AG09319 (cell line): ENCODE measurements around the gene NLRP11.

Source experiments
- DNase-seq: peaks from one replicate; pipeline ENCODE4 v3.0.0-alpha.2; 2010; ENCODE audit warnings: low read depth; ENCODE audit errors: extremely low read depth
- TF ChIP-seq, protein P1 (sequence below): IDR thresholded peaks from 2 replicates; pipeline ENCODE4 v1.5.1; 2011; ENCODE audit warnings: low read depth, mild to moderate bottlenecking, inconsistent platforms, low read length, moderate library complexity

Gene NLRP11

DNA sequence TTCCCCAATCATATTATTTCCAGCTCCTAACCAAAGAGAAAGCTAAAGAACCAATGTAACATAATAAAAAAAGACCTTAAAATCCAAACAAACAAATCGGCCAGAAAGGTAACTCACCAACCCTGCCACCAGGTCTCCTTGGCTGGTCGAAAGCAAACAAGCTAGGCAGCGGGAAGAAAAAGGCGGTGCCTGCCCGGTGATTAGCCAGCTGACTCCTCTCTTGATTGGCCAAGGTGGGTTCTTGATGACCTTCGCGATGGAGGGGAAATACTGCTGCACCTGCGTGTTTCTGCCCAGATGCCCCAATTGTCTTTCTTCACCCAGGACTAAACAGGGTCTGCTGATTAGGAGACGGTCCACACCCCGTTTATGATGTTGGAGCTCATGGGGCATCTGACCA lies at the start of gene NLRP11:
NLRP11 (minus strand) TSS at position 154 of the 400 bp plus-strand sequence. CDS start 13,825 bp downstream, outside the sequence.
- no peak for DNase-seq
- TF ChIP-seq, protein P1, sequence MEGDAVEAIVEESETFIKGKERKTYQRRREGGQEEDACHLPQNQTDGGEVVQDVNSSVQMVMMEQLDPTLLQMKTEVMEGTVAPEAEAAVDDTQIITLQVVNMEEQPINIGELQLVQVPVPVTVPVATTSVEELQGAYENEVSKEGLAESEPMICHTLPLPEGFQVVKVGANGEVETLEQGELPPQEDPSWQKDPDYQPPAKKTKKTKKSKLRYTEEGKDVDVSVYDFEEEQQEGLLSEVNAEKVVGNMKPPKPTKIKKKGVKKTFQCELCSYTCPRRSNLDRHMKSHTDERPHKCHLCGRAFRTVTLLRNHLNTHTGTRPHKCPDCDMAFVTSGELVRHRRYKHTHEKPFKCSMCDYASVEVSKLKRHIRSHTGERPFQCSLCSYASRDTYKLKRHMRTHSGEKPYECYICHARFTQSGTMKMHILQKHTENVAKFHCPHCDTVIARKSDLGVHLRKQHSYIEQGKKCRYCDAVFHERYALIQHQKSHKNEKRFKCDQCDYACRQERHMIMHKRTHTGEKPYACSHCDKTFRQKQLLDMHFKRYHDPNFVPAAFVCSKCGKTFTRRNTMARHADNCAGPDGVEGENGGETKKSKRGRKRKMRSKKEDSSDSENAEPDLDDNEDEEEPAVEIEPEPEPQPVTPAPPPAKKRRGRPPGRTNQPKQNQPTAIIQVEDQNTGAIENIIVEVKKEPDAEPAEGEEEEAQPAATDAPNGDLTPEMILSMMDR, result no peak

DNA sequence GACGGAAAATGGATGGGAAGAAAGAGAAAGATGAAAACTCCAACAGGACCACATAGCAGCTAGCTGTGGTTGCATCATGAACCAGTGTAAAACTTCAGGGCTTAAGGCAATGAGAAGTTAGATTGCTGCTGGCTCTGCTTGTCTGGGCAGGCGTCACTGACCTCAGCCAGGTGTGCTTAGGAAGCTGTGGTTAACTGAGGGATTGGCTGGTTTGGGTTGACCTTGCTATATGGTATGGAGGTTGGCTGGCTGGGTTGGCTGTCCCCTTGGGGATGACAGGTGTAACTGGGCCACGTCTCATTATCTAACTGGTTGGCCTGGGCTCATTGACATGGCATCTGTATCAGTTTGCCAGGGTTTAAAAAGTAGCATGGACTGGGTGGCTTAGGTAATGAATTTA lies 45.4 kb upstream of the NLRP11 start:
- DNase-seq, result no peak
- TF ChIP-seq, protein P1, result no peak

DNA sequence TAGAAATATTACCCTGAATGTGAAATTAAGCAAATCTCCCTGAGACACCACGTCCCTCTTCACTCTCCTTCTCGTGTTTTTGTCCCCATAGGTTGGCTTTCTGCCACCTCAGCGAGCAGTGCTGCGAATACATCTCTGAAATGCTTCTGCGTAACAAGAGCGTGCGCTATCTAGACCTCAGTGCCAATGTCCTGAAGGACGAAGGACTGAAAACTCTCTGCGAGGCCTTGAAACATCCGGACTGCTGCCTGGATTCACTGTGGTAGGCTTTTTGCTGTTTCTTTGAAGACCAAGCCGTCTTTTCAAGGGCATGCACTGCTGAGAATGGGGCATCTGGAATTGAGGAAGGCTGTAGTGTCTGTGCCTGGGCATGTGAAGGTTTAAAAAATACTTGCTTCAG lies 38.9 kb upstream of the NLRP11 start:
- TF ChIP-seq, protein P1, result no peak
- DNase-seq, result no peak

DNA sequence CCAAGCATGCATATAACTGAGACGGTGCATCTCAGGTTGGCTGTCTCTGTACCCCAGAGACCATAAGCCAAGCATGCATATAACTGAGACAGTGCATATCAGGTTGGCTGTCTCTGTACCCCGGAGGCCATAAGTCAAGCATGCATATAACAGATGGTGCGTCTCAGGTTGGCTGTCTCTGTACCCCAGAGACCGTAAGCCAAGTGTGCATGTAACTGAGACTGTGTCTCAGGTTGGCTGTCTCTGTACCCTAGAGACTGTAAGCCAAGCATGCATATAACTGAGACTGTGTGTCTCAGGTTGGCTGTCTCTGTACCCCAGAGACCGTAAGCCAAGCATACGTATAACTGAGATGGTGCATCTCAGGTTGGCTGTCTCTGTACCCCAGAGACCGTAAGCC lies 35.3 kb upstream of the NLRP11 start:
- TF ChIP-seq, protein P1, result no peak
- no peak for DNase-seq

DNA sequence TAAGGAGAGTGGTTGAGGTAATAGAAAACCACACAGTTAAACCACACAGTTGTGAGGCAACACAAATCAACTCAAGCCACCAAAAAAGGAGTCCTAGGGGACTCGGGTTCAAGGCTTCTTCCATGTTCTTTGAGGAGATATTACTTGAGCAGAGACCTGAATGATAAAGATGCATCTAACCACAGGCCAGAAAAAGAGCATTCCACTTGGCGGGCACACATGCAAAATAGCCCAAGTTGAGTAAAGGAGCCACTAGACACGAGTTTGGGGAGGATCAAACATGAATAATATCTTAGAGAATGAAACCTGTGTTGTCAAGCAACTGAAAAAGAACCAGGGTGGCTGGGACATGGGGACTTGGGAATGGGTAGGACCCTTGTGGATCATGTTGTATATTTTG lies 34.7 kb upstream of the NLRP11 start:
- TF ChIP-seq, protein P1, result no peak
- no peak for DNase-seq

DNA sequence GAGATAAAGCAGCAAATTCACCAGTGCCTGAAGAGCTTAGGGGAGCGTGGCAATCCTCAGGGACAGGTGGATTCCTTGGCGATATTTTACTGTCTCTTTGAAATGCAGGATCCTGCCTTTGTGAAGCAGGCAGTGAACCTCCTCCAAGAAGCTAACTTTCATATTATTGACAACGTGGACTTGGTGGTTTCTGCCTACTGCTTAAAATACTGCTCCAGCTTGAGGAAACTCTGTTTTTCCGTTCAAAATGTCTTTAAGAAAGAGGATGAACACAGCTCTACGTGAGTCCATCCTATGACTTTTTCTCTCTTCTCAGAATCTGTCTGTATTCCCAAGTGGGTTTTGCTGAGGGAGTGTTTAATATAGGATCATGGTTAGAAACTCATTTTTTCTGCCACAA lies 27.2 kb upstream of the NLRP11 start:
- TF ChIP-seq, protein P1, result no peak
- no peak for DNase-seq

DNA sequence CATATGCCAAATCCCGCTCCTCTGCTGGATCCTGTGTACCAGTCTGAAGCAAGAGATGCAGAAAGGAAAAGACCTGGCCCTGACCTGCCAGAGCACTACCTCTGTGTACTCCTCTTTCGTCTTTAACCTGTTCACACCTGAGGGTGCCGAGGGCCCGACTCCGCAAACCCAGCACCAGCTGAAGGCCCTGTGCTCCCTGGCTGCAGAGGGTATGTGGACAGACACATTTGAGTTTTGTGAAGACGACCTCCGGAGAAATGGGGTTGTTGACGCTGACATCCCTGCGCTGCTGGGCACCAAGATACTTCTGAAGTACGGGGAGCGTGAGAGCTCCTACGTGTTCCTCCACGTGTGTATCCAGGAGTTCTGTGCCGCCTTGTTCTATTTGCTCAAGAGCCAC lies 26.6 kb upstream of the NLRP11 start:
- TF ChIP-seq, protein P1, result no peak
- DNase-seq, result no peak

DNA sequence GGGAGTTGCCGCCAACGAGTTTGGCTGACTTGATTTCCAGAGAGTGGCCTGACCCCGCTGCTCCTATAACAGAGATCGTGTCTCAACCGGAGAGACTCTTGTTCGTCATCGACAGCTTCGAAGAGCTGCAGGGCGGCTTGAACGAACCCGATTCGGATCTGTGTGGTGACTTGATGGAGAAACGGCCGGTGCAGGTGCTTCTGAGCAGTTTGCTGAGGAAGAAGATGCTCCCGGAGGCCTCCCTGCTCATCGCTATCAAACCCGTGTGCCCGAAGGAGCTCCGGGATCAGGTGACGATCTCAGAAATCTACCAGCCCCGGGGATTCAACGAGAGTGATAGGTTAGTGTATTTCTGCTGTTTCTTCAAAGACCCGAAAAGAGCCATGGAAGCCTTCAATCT lies 26.2 kb upstream of the NLRP11 start:
- TF ChIP-seq, protein P1, result no peak
- no peak for DNase-seq
